Measurements from ENCODE around the gene PTPRE.

Gene PTPRE

DNA sequence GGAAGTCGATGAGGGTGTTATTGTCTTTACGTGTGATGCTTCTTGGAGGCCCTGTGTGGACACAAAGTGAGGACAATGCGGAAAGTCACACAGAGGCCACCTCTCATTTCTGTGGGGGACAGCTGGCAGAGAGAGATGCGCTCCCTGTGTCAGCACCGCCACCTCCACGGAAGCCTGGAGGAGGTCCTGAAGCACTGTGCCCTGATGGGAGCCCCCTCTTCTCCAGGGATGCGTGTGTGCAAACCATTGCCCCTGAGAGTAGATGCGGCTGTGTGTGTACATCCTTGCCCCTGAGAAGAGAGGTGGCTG lies 2.0 kb downstream of the PTPRE start:
- no peak for DNase-seq

DNA sequence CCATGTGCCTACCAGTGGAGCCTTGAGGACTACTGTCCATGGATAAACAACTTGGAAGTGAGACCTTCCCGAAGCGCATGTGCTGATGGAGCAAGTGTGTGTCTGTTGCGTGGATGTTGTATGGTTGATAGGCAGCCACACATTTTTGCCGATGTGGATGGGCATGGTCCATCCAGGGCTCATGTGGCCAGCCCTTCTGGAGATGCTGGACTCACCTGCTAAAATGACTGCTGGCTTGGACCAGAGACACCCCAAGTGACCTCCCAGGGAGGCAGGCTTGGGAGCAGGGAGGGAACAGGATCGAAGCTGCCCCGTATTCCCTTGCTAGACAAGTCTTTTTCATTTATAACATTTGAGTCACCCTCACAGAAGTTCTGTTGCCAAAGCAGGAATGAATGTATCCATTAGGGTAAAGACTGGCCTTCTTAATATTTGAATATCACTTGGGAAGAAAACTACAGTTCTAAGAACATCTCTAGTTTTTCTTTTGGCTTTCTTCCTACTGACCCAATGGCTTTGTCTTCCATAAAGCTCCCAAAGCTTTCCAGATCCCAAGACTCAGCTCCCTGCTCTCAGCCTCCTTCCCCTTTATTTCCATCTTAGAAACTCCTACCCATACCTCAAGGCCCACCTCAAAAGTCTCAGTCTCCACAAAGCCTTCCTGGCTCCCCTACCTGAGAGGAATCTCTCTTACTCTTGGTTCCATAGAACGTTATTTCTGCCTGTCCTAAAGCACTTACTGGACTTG lies 3.0 kb downstream of the PTPRE start:
- DNase-seq, result no peak

GRCh38 chr10:127910464-127910770 lies 3.5 kb downstream of the PTPRE start:
- no peak for DNase-seq

DNA sequence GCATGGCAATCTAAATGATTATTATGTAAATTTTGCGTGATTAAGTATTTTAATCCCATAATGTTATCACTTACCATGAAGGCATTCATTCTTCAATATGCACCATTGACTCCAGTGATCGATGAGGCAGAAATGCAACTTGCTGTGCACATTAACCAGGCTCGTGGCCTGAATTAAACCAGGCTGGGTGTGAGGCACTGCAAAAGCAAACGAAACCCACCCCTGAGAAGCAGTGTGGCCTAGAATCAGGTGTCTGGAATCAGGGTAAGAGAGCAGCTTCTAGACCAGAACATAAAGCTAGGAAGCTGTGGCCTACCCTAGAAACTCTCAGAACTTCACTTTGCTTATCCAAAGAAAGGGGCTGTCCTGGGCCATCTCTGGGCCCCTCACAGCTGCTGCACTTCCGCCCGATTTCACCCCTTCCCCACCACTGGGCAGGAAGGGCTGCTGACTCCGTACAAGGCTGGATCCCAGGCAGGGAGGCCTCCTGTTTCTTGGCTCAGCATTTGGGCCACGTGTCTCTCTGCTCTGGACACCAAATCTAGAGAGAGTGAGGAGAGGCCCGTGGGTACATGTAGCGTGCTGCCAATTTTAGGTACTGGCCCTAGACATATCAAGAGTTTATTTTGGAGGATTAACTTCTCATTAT lies 4.4 kb downstream of the PTPRE start:
- no peak for DNase-seq

DNA sequence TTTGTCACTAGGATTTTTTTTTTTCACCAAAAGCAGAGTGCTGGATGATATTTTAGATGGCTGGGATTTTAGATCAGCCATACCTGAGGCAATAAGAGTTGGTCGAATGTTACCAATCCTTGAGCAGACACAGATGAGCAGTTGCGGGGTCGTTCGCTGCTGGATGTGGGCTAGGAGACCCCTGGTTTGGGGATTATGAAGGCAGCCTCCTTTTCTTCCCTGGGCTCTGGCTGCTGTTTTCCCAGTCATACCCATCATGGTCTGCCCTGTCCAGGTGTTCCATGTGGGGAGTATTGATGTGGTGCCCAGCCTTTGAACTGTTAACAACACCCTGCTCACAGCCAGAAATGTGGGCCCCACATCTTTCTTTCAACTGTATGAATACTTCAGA lies 5.0 kb downstream of the PTPRE start:
- DNase-seq, result no peak

DNA sequence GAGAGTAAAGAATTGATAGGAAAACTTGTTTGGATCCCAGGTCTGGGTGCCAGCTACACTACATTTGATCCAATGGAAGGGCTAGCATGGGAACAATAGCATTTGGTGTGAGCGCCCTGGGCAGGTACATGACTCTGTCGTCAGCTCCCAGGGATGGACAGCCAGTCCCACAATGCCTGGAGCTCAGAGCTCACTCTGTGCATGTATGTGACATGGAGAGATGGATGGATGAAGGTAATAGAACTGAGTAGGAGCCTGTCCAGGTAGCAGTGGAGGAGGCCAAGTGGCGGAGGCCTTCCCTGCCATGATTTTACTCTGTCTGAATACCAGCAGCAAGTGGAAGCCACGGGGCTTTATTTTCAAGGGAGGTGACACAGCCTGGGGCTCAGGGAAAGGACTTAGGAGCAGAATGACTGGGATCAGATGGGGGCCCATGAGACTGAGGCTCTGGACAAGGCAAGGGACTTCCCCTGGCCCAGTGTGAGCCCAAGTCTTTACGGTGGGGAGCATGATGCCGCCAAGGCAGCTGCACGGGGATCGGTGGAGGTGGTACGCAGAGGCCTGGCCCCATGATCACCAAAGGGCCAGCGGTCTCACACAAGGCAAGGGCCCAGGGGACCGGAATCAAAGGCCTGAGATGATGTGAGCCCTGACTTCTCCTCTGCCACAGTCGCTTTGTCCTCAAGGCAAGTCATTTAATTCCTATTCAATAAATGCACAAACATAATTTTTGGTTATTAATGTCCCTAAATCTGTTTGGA lies 5.9 kb downstream of the PTPRE start:
- DNase-seq, result no peak

GRCh38 chr10:127913368-127913759 lies 6.5 kb downstream of the PTPRE start:
- DNase-seq, result no peak

GRCh38 chr10:127915324-127915723 lies 8.4 kb downstream of the PTPRE start:
- DNase-seq, result no peak

DNA sequence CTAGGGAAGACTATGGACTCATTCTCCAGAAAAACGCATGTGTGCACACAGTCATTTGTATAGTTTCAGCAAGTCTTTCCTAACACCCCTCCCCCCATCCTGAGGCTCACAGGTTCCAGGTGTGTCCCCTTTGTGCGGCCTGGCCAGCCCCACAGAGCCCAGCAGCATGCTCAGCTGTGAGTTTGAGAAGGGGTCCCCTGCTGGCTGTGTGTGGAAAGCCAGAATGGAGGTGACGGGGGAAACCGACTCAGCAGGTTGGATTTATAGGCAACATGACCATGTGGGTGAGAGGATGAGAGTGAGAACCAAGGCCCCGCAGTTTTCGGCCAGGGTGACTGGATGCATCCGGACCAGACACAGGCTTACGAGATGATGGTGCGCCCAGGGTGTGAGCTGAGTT lies 9.9 kb downstream of the PTPRE start:
- DNase-seq, result no peak

GRCh38 chr10:127918572-127918971 lies 11.7 kb downstream of the PTPRE start:
- DNase-seq, result no peak

GRCh38 chr10:127919418-127920271 lies 12.7 kb downstream of the PTPRE start:
- DNase-seq, result no peak

DNA sequence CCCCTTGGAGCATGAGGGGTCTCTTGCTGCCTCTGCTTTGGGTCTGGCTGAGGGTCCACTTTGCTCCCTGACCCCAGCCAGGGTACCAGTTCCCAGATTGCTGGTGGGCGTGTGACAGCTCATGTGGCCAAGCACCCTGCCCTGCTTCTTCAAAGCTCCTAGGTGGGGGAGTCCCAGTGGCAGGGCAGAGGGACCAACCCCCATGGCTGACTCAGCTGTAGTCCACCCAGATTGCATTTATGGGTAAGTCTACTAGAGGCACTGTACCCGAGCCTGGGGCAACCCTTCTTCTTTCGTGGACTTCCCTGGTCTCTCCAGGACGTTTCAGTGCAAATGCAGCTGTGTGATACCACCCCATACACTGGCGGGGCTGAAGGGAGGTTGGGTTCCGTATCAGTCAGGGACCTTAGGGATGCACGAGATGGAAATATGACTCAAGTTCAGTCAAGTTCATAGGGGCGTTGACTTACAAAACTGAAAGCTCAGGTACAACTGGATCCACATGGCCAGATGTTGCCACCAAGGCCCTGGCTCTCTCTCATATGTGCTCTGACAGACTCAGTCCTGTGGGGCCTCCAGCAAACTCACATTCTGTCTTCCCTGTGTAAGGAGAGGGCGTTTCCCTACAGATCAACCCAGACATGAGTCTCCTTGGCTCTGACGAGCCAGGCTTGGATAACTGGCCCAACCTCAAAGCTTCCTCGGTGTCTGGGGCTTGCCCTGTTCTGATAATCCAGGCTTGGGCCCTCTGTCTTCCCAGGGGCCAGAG lies 13.6 kb downstream of the PTPRE start:
- DNase-seq, result no peak

DNA sequence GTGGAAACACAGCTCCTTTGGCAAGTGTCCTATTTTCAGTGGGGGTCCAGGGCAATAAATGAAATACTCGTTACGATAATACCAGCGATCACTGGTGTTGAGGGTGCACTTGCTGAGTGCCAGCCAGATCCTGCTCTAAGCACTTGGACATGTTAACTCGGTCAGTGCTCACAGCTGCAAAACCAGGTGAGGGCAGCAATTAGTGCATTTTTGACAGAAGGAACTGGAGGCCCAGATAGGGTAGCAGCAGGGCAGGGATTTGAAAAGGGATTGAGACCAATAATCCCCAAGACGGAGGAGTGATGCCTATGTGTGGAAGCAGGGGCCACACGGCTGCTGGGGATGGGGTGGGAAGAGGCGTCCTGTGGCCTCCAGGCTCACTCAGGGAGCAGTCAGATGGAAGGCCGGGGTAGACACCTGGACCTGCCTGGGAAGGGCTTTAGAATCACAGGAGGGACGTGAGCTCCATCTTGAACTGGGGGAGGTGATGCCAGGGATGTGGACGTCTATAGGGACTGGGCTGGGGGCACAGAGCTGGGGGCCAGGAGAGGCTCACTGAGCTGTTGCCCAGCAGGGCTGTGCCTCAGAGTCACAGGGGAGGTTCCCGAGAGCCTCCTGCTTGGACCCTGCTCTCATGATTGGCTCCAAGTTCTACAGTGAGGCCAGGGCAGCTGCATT lies 14.3 kb downstream of the PTPRE start:
- DNase-seq, result no peak

- no peak for DNase-seq
Measured at GRCh38 chr10:127921753-127922145, 14.8 kb downstream of the PTPRE start.

DNA sequence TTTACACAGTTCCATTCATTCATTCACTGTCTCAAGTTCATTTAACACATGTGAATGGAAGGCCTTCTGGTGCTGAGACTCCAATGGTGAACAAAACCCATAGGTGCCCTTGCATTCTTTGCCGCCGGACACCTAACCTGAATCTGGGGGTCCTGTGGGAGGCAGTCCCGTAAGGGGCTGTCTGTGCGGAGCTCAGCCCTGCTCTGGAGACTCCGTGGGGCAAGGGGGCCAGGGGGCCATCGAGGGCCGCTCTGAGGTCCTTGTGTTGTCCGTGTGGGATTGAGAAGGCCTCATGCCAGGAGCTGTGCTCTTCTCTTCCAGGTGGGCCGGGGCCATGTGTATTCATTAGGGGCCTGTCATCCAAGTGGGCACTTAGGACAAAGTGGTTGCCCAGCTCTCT lies 15.3 kb downstream of the PTPRE start:
- no peak for DNase-seq

- DNase-seq, result no peak
Measured at GRCh38 chr10:127922675-127923366, 15.9 kb downstream of the PTPRE start.

- no peak for DNase-seq
Measured at GRCh38 chr10:127923646-127924045, 16.7 kb downstream of the PTPRE start.

- no peak for DNase-seq
Measured at GRCh38 chr10:127925471-127926207, 18.7 kb downstream of the PTPRE start.

DNA sequence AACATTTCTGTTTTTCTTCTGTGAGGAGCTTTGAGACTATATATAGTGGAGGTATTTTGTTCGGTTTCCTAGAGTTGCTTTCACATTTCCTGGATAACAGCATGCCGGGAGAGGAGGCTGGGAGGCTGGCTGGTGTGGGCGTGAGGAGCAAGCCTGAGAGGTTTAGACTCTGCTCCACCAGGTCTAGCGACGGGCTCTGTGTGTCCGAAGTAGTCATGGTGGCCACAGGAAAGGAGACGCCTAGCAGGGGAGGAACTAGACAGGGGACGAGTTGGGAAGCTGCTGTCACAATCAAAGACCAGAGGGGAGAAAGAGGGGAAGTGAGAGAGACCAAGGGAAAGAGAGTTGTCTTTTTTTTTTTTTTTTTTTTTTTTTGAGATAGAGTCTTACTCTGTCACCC lies 19.6 kb downstream of the PTPRE start:
- no peak for DNase-seq

DNA sequence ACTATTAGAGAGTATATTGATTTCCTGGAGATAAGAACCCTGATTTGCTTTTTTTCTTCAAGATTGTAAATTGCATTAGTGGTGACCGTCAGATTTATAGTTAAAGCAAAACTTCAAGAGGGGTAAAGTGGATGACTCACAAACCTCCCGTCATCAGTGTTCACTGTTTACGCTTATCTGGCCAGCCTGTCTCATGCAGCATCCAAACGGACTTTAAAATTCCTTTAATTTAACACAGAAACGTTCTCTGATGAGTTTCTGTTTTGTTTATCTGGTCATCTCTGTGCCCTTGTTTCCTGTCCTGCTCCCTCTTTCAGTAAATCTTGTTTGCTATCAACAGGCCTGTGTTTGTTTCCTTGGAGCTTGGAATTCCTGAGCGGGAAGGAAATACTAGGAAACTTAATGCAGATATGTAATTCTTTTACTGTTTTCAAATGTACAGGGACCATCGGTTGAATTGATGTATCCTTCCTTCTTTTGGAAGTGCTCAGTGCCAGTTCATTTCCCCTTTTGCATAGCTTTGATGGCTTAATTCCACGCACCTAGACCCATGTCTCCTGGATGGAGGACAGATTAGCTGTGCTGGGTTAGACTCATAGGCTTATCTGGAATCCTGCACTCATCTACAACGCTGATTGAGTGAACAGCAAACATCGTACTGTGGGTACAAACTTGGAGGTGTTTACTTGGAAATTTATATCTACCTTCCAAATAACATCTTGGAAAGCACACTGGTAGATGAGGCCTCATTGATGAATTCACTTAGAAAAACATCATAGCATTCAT lies 21.3 kb downstream of the PTPRE start:
- DNase-seq, result no peak

All from KG1 (cell line).